H1 (cell line): Measurements from ENCODE around the gene MALSU1. TPM values are rescaled to one million over a fixed set of nuclear protein-coding genes. Genes with fewer than 3 reads are reported as not detected.
A peak's percentile ranks its signal among the peaks of the same experiment; 100 is the strongest.

Experiments
- CTCF ChIA-PET: fragments of 300-600 bp; sonication (Branson Sonifier 250); formaldehyde crosslinking; loops from one replicate; lab custom pipeline; 2021; ENCODE audit not compliant: partially characterized antibody; lab: Charles Lee
- POLR2A ChIA-PET: fragments of 300-600 bp; sonication (Branson Sonifier 250); formaldehyde crosslinking; loops from one replicate; lab custom pipeline; 2021; ENCODE audit warnings: inconsistent platforms; ENCODE audit not compliant: partially characterized antibody; lab: Charles Lee
- DNase-seq, 2 experiments: peaks; one replicate each; pipeline versions ENCODE4 v3.0.0 to v3.0.0-alpha.2; 2010 to 2022; ENCODE audit warnings: low spot score in 2 of 2, low read depth in 1 of 2, mixed read lengths in 1 of 2
- FAIRE-seq: peaks from 2 replicates; lab custom pipeline; 2011; peaks lifted over from hg19 to GRCh38; lab: Jason Lieb, UNC
- H2AFZ ChIP-seq: 2 replicates; pipeline ENCODE4 v1.8.1; 2012; ENCODE audit warnings: low read length, inconsistent platforms
- H2AK5ac ChIP-seq: 2 replicates; pipeline ENCODE4 v1.6.1; 2013; ENCODE audit warnings: low read depth, low read length
- H2BK120ac ChIP-seq: replicated peaks from 2 replicates; pipeline ENCODE3; 2013; ENCODE audit warnings: low read depth, low read length, inconsistent platforms
- H2BK12ac ChIP-seq: 2 replicates; pipeline ENCODE4 v1.6.1; 2013; ENCODE audit warnings: low read depth, low read length
- H2BK15ac ChIP-seq: 2 replicates; pipeline ENCODE4 v1.6.1; 2013; ENCODE audit warnings: low read length
- H2BK20ac ChIP-seq: 2 replicates; pipeline ENCODE4 v1.6.1; 2013; ENCODE audit warnings: low read length
- H2BK5ac ChIP-seq: 2 replicates; pipeline ENCODE4 v1.6.1; 2013; ENCODE audit warnings: low read depth, low read length
- H3K14ac ChIP-seq: 2 replicates; pipeline ENCODE4 v1.6.1; 2013; ENCODE audit warnings: inconsistent platforms; ENCODE audit not compliant: insufficient read length
- H3K18ac ChIP-seq: 2 replicates; pipeline ENCODE4 v1.6.1; 2013; ENCODE audit warnings: low read length; ENCODE audit errors: extremely low read depth
- H3K23ac ChIP-seq: 2 replicates; pipeline ENCODE4 v1.6.1; 2013; ENCODE audit warnings: inconsistent platforms; ENCODE audit not compliant: insufficient read length
- H3K23me2 ChIP-seq: 2 replicates; pipeline ENCODE4 v1.6.1; 2013; ENCODE audit warnings: low read depth, low read length
- H3K27ac ChIP-seq: 2 replicates; pipeline ENCODE4 v1.6.1; 2011; ENCODE audit warnings: low read depth, low read length, inconsistent platforms
- H3K27me3 ChIP-seq, 4 experiments: replicated peaks in 1 of 4; 1 replicate in 1 of 4; 2 replicates in 3 of 4; pipeline versions ENCODE4 v1.6.1 to v1.8.1; 2011 to 2013; ENCODE audit warnings: low read length in 3 of 4, mild to moderate bottlenecking in 3 of 4, inconsistent platforms in 2 of 4, mixed read lengths in 2 of 4, moderate library complexity in 1 of 4; ENCODE audit not compliant: control insufficient read depth in 3 of 4, insufficient read depth in 3 of 4; ENCODE audit errors: extremely low read depth in 1 of 4
- H3K36me3 ChIP-seq, 4 experiments: 2 replicates each; pipeline versions ENCODE4 v1.6.1 to v1.8.1; 2011 to 2013; ENCODE audit warnings: mild to moderate bottlenecking in 4 of 4, low read length in 3 of 4, moderate library complexity in 2 of 4, control low read depth in 1 of 4, inconsistent platforms in 1 of 4; ENCODE audit not compliant: insufficient read depth in 4 of 4, control insufficient read depth in 2 of 4
- H3K4ac ChIP-seq: replicated peaks from 2 replicates; pipeline ENCODE3; 2013; ENCODE audit warnings: low read length, low read depth, mixed read lengths, inconsistent platforms; ENCODE audit not compliant: insufficient read length
- H3K4me1 ChIP-seq, 4 experiments: replicated peaks in 1 of 4; 1 replicate in 1 of 4; 2 replicates in 3 of 4; pipeline versions ENCODE4 v1.6.1 to v1.8.1; 2011 to 2013; ENCODE audit warnings: low read length in 3 of 4, inconsistent platforms in 2 of 4, mixed read lengths in 1 of 4; ENCODE audit not compliant: insufficient read depth in 4 of 4, control insufficient read depth in 3 of 4
- H3K4me2 ChIP-seq, 2 experiments: 2 replicates each; pipeline versions ENCODE4 v1.6.1 to v1.8.1; 2011 to 2013; ENCODE audit warnings: low read depth in 2 of 2, low read length in 2 of 2, control low read depth in 1 of 2, inconsistent platforms in 1 of 2, mild to moderate bottlenecking in 1 of 2; ENCODE audit not compliant: insufficient read depth in 1 of 2
- H3K4me3 ChIP-seq, 4 experiments: fragments of 200-600, 300-600 bp in 1 of 4; sonication (generic), shearing (Covaris generic), sonication (Bioruptor Twin) in 1 of 4; 2 replicates each; pipeline versions ENCODE4 v1.5.1 to v1.8.1; 2011 to 2016; ENCODE audit warnings: low read length in 4 of 4, low read depth in 3 of 4, control low read depth in 2 of 4, inconsistent platforms in 2 of 4, mild to moderate bottlenecking in 2 of 4, mixed read lengths in 1 of 4, moderate library complexity in 1 of 4; ENCODE audit not compliant: insufficient read depth in 2 of 4; ENCODE audit errors: extremely low read depth in 1 of 4
- H3K56ac ChIP-seq: replicated peaks from 2 replicates; pipeline ENCODE3; 2013; ENCODE audit warnings: low read depth, mild to moderate bottlenecking, mixed read lengths, low read length, inconsistent platforms; ENCODE audit not compliant: insufficient read length
- H3K79me1 ChIP-seq: 2 replicates; pipeline ENCODE4 v1.6.1; 2013; ENCODE audit warnings: low read depth, low read length, control low read depth
- H3K79me2 ChIP-seq, 2 experiments: 2 replicates each; pipeline versions ENCODE4 v1.6.1 to v1.8.1; 2012 to 2013; ENCODE audit warnings: low read length in 2 of 2, mild to moderate bottlenecking in 2 of 2, inconsistent platforms in 1 of 2; ENCODE audit not compliant: insufficient read depth in 2 of 2, control insufficient read depth in 1 of 2
- H3K9ac ChIP-seq, 4 experiments: replicated peaks in 1 of 4; 1 replicate in 1 of 4; 2 replicates in 3 of 4; pipeline versions ENCODE4 v1.6.1 to v1.8.1; 2011 to 2013; ENCODE audit warnings: low read depth in 3 of 4, low read length in 3 of 4, control low read depth in 2 of 4, mild to moderate bottlenecking in 2 of 4, moderate library complexity in 2 of 4, inconsistent platforms in 1 of 4; ENCODE audit errors: extremely low read depth in 1 of 4
- H3K9me3 ChIP-seq, 2 experiments: 2 replicates each; pipeline versions ENCODE4 v1.6.1 to v1.8.1; 2012 to 2013; ENCODE audit warnings: mild to moderate bottlenecking in 2 of 2, moderate library complexity in 2 of 2, control low read depth in 1 of 2, inconsistent platforms in 1 of 2, low read depth in 1 of 2, low read length in 1 of 2, mixed read lengths in 1 of 2; ENCODE audit not compliant: insufficient read depth in 2 of 2
- H4K20me1 ChIP-seq, 2 experiments: replicated peaks in 1 of 2; 2 replicates each; pipeline versions ENCODE3 to v1.8.1; 2011 to 2013; ENCODE audit warnings: inconsistent platforms in 2 of 2, low read length in 2 of 2, mild to moderate bottlenecking in 1 of 2; ENCODE audit not compliant: insufficient read depth in 2 of 2, control insufficient read depth in 1 of 2
- H4K5ac ChIP-seq: 2 replicates; pipeline ENCODE4 v1.6.1; 2013; ENCODE audit warnings: low read length, low read depth, mixed read lengths, inconsistent platforms; ENCODE audit not compliant: insufficient read length
- H4K8ac ChIP-seq: 2 replicates; pipeline ENCODE4 v1.8.0; 2013; ENCODE audit warnings: mild to moderate bottlenecking, moderate library complexity, low read length, inconsistent platforms; ENCODE audit not compliant: insufficient read depth; ENCODE audit errors: extremely low read depth
- H4K91ac ChIP-seq: replicated peaks from 2 replicates; pipeline ENCODE3; 2013; ENCODE audit warnings: low read length, mixed read lengths, inconsistent platforms; ENCODE audit not compliant: insufficient read length
- BACH1 ChIP-seq: IDR thresholded peaks from 2 replicates; pipeline ENCODE4 v1.6.1; 2012; ENCODE audit warnings: low read length, improper control_type of control experiment
- CEBPB ChIP-seq: IDR thresholded peaks from 2 replicates; pipeline ENCODE4 v1.6.1; 2012; ENCODE audit warnings: low read depth, low read length
- CTBP2 ChIP-seq: IDR thresholded peaks from 2 replicates; pipeline ENCODE4 v1.7.0; 2011; ENCODE audit warnings: borderline replicate concordance, mild to moderate bottlenecking, moderate library complexity, mixed read lengths, low read length; ENCODE audit not compliant: insufficient read depth, insufficient read length
- E2F6 ChIP-seq: IDR thresholded peaks from 2 replicates; pipeline ENCODE4 v1.6.1; 2012; ENCODE audit warnings: inconsistent platforms
- EP300 ChIP-seq, 2 experiments: IDR thresholded peaks; 1 replicate in 1 of 2; 2 replicates in 1 of 2; pipeline ENCODE4 v1.6.1; 2011 to 2012; ENCODE audit warnings: low read depth in 2 of 2, low read length in 2 of 2, mild to moderate bottlenecking in 2 of 2, borderline replicate concordance in 1 of 2, inconsistent platforms in 1 of 2, moderate library complexity in 1 of 2
- SIX5 ChIP-seq: IDR thresholded peaks from 2 replicates; pipeline ENCODE4 v1.6.1; 2011; ENCODE audit warnings: mild to moderate bottlenecking, low read depth, low read length
- TCF12 ChIP-seq: IDR thresholded peaks from 2 replicates; pipeline ENCODE4 v1.6.1; 2011; ENCODE audit warnings: low read depth, mild to moderate bottlenecking, low read length
- TEAD4 ChIP-seq: IDR thresholded peaks from 2 replicates; pipeline ENCODE4 v1.6.1; 2012; ENCODE audit warnings: low read depth, low read length, inconsistent platforms, mixed read lengths
- WGBS, 2 experiments: shearing (Covaris generic) in 1 of 2; methylation state at CpG; one replicate each; pipeline versions ENCODE4 v1.1.6 to v1.1.7; 2013 to 2015; ENCODE audit warnings: low lambda C conversion rate in 2 of 2, mixed read lengths in 2 of 2, inconsistent platforms in 1 of 2, low coverage in 1 of 2, missing lambda C conversion rate in 1 of 2; ENCODE audit not compliant: insufficient replicate concordance in 2 of 2, insufficient coverage in 1 of 2, insufficient read length in 1 of 2; ENCODE audit errors: extremely low coverage in 1 of 2, missing lambda C conversion rate in 1 of 2; 5-methylcytosine and 5-hydroxymethylcytosine counted together
- polyA plus RNA-seq, 7 experiments: library from polyadenylated mRNA; depleted of rRNA in 3 of 7; stranded (reverse) in 5 of 7; unstranded in 2 of 7; fragments of >200 nt in 5 of 7; fragments of 200-250 nt in 2 of 7; gene quantifications; 1 replicate in 5 of 7; 2 replicates in 1 of 7; 4 replicates in 1 of 7; pipeline versions ENCODE4 v1.2.1 to v1.2.3, GENCODE V29; 2011 to 2013; ENCODE audit warnings: missing spikeins in 2 of 7, mixed read lengths in 2 of 7
- total RNA-seq: library from RNA; stranded (reverse); fragmentation: NEBNext Ultra II Directional; extraction: Animal tissue kit (Norgen Biotek cat#: 25700); gene quantifications from 2 replicates; pipeline ENCODE4 v1.2.1, GENCODE V29; 2021
- TF ChIP-seq, protein P1 (sequence below): IDR thresholded peaks from 2 replicates; pipeline ENCODE4 v1.6.1; 2012; ENCODE audit warnings: low read length, inconsistent platforms

MALSU1 gene
- total and polyA plus RNA-seq, 2 of the 8 experiments (the other 6 are each of a cell fraction or from before 2014, with no cell fraction given) = 73.5 to 84.0 TPM

DNA sequence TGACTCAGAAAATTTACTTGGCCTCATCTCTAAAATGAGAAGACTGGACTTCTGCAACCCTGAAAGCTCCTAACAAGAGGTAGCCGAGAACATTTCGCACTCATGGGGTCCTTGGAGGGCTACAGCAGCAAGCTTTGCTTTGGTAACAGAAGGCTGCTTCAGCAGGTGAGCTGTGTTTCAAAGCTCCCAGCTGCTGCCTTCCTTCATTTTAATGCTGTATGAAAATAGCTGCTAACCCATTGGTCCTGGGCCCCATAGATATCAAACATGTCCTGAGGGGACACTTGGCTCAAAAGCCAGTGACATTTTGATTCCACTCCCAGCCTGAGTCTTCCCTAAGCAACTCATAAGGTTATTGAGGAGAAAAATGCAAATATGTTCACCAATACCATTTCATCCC is 14.3 kb upstream of the MALSU1 start:
- ChIA-PET POLR2A (interaction anchor here (1.2 to 1.5 kb wide), 2 partner anchors 9 to 188 kb away, joined by 3 read pairs; no protein-coding TSS in a partner anchor), CTCF (interaction anchor here (1.5 to 1.7 kb wide), 3 partner anchors 9 to 11 kb away, joined by 3 to 10 read pairs (median 6); no protein-coding TSS in a partner anchor)
- 0 out of 2 replicates have a peak overlapping the region, but pooled peaks have one; percentile 24 for H2AK5ac ChIP-seq
- H3K4me1 ChIP-seq = no peaks in the 10 kb centered on the region
- H3K23me2 ChIP-seq = no peaks in the 10 kb centered on the region
- DNase-seq = no peak
- H3K27me3 ChIP-seq = no peaks in the 10 kb centered on the region
- H2AFZ ChIP-seq = no peak overlapping the region
- H3K9ac ChIP-seq = no peak overlapping the region
- H3K56ac ChIP-seq = no peak overlapping the region
- no peak overlapping the region for H4K91ac ChIP-seq
- H4K5ac ChIP-seq = no peak overlapping the region
- no peak overlapping the region for H2BK12ac ChIP-seq
- H3K27ac ChIP-seq = no peak overlapping the region
- FAIRE-seq = no peak
- H3K79me2 ChIP-seq = no peaks in the 10 kb centered on the region
- H4K20me1 ChIP-seq = no peaks in the 10 kb centered on the region
- 92% methylated on average over 2 of the region's 2 CpGs; no CpG with 5 or more reads in 1 of the 2 experiments for WGBS, 2 experiments
- no peak overlapping the region for H3K23ac ChIP-seq
- H4K8ac ChIP-seq = no peak overlapping the region
- no peak overlapping the region; the same call in 1 of the 2 replicates for H3K18ac ChIP-seq
- no peak overlapping the region for H3K4me2 ChIP-seq
- no peak overlapping the region for H3K14ac ChIP-seq
- TF ChIP-seq EP300 (IDR thresholded peaks at IDR 0.05; ENCODE audit: borderline replicate concordance in 1 of 2, low read depth in 2 of 2, low read length in 2 of 2) (no peak), E2F6 (no peak), SIX5 (no peak), CTBP2 (no peak), TEAD4 (no peak), CEBPB (no peak), BACH1 (no peak), TCF12 (no peak)
- TF ChIP-seq, protein P1, sequence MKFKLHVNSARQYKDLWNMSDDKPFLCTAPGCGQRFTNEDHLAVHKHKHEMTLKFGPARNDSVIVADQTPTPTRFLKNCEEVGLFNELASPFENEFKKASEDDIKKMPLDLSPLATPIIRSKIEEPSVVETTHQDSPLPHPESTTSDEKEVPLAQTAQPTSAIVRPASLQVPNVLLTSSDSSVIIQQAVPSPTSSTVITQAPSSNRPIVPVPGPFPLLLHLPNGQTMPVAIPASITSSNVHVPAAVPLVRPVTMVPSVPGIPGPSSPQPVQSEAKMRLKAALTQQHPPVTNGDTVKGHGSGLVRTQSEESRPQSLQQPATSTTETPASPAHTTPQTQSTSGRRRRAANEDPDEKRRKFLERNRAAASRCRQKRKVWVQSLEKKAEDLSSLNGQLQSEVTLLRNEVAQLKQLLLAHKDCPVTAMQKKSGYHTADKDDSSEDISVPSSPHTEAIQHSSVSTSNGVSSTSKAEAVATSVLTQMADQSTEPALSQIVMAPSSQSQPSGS = no peak
- H2BK15ac ChIP-seq = no peak overlapping the region
- H3K36me3 ChIP-seq = no peaks in the 10 kb centered on the region
- no peak overlapping the region for H3K4ac ChIP-seq
- H2BK20ac ChIP-seq = no peak overlapping the region
- H3K4me3 ChIP-seq = no peak overlapping the region
- no peaks in the 10 kb centered on the region for H3K9me3 ChIP-seq
- no peak overlapping the region for H2BK120ac ChIP-seq
- H2BK5ac ChIP-seq = no peak overlapping the region
- no peaks in the 10 kb centered on the region for H3K79me1 ChIP-seq
